ENCODE data around the gene REXO4. TPM values are rescaled to one million over a fixed set of nuclear protein-coding genes. Genes with fewer than 3 reads are reported as not detected.
A peak's percentile ranks its signal among the peaks of the same experiment; 100 is the strongest.

The REXO4 gene
- polyA plus RNA-seq, 1 donor from 2014 or later: 31.6 TPM

DNA sequence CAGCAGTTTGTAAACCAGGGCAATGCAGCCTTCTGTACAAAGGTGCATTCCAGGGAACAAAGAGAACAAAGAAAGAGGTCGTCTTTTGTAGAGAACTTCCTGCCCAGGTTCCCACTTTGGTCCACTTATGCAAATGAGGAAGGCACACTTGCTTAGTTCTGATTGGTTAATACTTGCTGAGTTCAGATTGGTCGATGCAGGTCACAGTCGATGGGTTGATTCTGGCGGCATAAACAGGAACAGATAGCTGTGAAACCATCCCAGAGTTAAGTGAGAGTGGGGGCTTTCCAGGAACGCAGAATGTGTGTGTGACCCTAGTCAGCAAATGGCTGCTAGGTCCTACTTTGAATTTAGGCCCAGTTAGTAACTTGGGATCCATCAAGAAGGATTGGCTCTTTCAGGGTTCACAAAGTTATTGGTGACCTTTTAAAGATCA is 2.6 kb upstream of the REXO4 start:
- H3K27me3 Mint-ChIP-seq: peaks cover 2% of the 10 kb centered on the region
- H3K27ac Mint-ChIP-seq: peak overlapping the region; percentile 93 to 98 (median 95)
- peaks cover 36 to 42% (median 37%) of the 10 kb centered on the region in 3 donors for H3K4me1 Mint-ChIP-seq
- H3K36me3 Mint-ChIP-seq: no peaks in the 10 kb centered on the region
- H3K4me3 Mint-ChIP-seq: peak overlapping the region; percentile 51 to 94 (median 68)
- peaks cover 0 to 1% (median 0%) of the 10 kb centered on the region in 3 donors for H3K9me3 Mint-ChIP-seq

- peak overlapping the region; percentile 88 to 94 (median 91) for H3K27ac Mint-ChIP-seq
- peaks cover 36 to 50% (median 46%) of the 10 kb centered on the region in 3 donors for H3K4me1 Mint-ChIP-seq
- H3K9me3 Mint-ChIP-seq: peaks cover 0 to 1% (median 0%) of the 10 kb centered on the region in 3 donors
- peaks cover 2% of the 10 kb centered on the region for H3K27me3 Mint-ChIP-seq
- peak overlapping the region; percentile 90 to 96 (median 94) for H3K4me3 Mint-ChIP-seq
- no peaks in the 10 kb centered on the region for H3K36me3 Mint-ChIP-seq
Measured at GRCh38 chr9:133419005-133419404, 1.2 kb upstream of the REXO4 start.

- Mint-ChIP-seq H3K27ac (peak overlapping the region; percentile 61 to 94 (median 62)), H3K36me3 (peaks cover 1% of the 10 kb centered on the region), H3K9me3 (peaks cover 0 to 1% (median 0%) of the 10 kb centered on the region in 3 donors), H3K27me3 (no peaks in the 10 kb centered on the region), H3K4me3 (peak overlapping the region in 3 of 4 donors; percentile 52 to 93 (median 77)), H3K4me1 (peaks cover 22 to 37% (median 32%) of the 10 kb centered on the region in 3 donors)
Measured at GRCh38 chr9:133415170-133415569, 2.6 kb downstream of the REXO4 start.

DNA sequence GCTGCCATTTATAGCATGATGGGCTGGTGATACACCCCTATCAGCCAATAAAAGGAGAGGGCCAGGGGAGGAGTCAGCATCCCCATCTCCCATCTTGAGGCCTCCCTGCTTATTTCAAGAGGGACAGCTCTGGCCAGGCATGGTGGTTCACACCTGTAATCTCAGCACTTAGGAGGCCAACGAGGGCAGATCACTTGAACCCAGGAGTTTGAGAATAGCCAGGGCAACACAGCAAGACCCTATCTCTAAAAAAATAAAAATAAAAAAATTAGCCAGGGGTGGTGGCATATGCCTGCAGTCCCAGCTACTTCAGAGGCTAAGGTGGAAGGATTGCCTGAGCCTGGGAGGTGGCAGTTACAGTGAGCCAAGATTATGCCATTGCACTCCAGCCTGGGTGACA is 9.8 kb downstream of the REXO4 start:
- Mint-ChIP-seq H3K27ac (no peak overlapping the region), H3K4me1 (peaks cover 8 to 10% (median 9%) of the 10 kb centered on the region in 3 donors)

DNA sequence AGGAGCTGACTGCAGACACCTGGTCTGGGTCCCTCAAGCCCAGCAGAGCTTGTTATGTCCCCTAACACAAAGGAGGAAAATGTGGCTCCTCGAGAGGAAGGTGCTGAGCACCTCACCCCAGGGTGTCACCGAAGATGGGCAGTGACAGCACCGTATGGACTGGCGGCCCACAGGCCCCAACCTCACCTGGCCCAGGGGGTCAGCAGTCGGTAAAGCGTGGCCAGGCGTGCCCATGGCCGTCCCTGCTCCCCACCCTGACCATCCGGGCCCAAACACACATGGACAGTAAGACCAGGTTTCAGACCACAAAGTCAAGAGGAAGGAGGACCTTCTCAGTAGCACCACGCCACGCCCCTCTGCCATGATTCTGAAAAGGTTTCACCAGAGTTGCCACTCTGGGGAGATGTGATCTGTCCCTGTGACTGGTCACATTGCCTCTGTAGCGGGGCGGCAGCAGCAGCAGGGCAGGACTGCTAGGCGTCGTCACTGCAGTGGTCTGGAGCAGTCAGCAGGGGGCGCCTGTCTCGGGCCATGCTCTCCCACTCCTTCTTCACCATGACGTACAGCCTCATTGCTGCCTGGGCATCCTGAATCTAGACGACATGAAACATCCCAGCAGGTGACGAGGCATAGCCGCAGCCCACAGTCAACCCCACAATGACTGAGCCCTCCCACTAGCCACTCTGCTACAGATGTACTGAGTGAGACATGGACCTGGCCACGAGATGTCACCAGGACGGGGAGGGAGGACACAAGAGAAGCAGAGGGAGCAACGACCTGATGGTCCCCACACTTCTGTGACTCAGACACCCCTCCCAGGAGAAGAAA is 11.1 kb downstream of the REXO4 start:
- no peaks in the 10 kb centered on the region for H3K36me3 Mint-ChIP-seq
- peak overlapping the region in 1 of 3 donors; percentile 88 for H3K27ac Mint-ChIP-seq
- peaks cover 8 to 10% (median 9%) of the 10 kb centered on the region in 3 donors for H3K4me1 Mint-ChIP-seq
- H3K27me3 Mint-ChIP-seq: no peaks in the 10 kb centered on the region
- H3K9me3 Mint-ChIP-seq: no peaks in the 10 kb centered on the region
- H3K4me3 Mint-ChIP-seq: peak overlapping the region in 1 of 4 donors; percentile 60

More for the DNA sequence above, 9.8 kb downstream of the REXO4 start:
- Mint-ChIP-seq H3K36me3 (peaks cover 1% of the 10 kb centered on the region), H3K27me3 (no peaks in the 10 kb centered on the region), H3K4me3 (no peak overlapping the region), H3K9me3 (no peaks in the 10 kb centered on the region)

DNA sequence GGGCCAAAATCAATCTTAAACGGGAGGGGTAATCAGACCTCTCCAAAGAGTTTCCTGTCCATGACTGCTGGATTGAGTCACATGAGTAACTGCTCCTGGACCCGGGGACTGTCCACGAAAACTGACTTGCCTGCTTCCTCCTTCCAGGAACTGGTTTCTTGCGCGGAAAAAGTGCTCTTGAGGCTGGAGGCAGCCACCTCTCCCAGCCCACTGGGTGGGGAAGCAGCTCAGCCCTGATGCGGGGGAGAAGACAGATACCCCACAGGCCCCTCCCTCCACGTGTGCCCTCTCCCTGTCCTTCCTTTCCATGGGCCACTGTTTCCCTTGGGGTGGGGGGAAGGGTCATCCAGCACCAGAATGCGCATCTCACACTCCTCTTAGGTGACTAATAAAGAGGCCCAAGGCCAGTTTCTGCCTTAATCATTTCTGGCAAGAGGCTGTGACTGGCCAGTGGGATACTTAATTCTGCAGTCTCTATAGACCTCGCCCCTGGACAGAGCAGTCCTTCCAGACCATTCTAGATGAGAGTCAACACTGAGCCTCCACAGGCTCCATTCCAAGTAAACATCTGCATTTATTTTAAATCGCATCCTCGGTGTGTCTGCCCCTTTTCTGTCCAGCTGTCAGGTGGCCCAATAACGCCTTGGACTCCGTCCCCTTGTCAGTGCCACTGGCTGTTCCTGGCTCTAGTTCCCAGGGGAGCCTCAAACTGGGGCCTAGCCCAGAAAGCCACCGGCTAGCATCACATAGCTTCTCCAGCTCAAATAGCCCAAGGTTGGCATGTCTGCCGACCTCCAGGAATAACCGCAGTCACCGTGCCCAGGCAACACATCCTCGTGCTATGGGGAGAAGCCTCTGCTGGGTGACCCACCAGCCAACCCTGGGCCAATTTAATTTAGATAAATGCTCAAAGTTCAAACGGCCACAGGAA is 12.0 kb downstream of the REXO4 start:
- H3K27me3 Mint-ChIP-seq: no peaks in the 10 kb centered on the region
- H3K4me3 Mint-ChIP-seq: no peak overlapping the region
- H3K36me3 Mint-ChIP-seq: no peaks in the 10 kb centered on the region
- H3K9me3 Mint-ChIP-seq: no peaks in the 10 kb centered on the region
- H3K27ac Mint-ChIP-seq: peak overlapping the region in 1 of 3 donors; percentile 47
- peaks cover 8 to 10% (median 9%) of the 10 kb centered on the region in 3 donors for H3K4me1 Mint-ChIP-seq

DNA sequence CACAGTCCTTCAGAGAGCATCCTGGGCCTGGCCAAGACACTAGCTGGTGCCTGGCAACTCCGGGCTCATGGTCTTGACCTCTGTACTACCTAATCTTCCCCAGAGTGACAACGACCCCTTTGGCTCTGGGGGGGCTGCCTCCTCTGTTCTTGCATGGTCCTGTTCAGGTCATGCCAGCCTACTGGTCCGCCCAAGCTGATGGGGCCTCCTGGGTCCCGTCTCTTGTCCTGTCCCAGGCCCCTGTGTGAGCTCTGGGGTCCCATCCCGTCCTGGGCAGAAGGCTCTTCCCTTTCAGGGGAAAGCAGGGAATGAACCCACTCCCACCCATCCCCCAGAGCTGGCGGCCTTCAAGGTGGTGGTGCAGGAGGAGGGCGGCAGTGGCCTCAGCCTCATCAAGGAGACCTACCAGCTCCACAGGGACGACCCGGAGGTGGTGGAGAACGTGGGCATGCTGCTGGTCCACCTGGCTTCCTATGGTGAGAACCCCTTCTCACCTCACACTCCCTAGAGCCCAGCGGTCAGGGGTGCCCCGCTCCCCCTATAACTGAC is 13.3 kb downstream of the REXO4 start:
- Mint-ChIP-seq H3K4me3 (no peak overlapping the region), H3K4me1 (peaks cover 8 to 10% (median 9%) of the 10 kb centered on the region in 3 donors), H3K27ac (peak overlapping the region in 1 of 3 donors; percentile 69)

DNA sequence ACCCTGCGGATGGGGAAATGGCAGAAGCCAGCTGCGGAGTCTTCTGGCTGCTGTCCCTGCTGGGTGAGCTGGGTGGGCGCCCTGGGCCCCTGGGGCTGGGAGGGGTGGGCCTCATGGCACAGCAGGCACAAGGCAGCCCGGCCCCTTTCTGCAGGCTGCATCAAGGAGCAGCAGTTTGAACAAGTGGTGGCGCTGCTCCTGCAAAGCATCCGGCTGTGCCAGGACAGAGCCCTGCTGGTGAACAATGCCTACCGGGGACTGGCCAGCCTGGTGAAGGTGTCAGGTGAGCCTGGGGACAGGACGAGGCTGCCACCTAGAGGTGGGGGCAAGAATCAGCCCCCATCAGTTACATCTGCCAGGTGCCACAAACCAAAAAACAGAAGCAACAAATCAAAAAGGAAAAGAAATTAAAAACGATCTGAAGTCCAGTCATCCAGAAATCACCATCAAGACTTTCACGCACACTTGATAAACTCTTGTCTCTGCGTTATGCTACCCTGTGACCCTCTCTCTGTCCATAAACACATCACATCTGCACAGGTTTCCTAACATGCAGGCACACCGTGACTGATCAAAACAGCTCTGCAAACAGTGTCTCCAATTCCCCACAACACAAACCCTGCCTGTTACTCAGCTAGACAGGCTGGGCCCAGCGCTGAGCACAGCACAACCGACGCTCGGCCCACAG is 13.9 kb downstream of the REXO4 start:
- H3K27me3 Mint-ChIP-seq: no peaks in the 10 kb centered on the region
- H3K4me3 Mint-ChIP-seq: no peak overlapping the region
- no peaks in the 10 kb centered on the region for H3K9me3 Mint-ChIP-seq
- H3K27ac Mint-ChIP-seq: peak overlapping the region in 2 of 3 donors; percentile 58 to 69
- H3K4me1 Mint-ChIP-seq: peaks cover 8 to 10% (median 9%) of the 10 kb centered on the region in 3 donors
- H3K36me3 Mint-ChIP-seq: no peaks in the 10 kb centered on the region

More for the DNA sequence above, 13.3 kb downstream of the REXO4 start:
- Mint-ChIP-seq H3K9me3 (no peaks in the 10 kb centered on the region), H3K27me3 (no peaks in the 10 kb centered on the region), H3K36me3 (no peaks in the 10 kb centered on the region)

GRCh38 chr9:133402689-133403088 is 15.1 kb downstream of the REXO4 start:
- H3K4me1 Mint-ChIP-seq: peaks cover 8 to 10% (median 9%) of the 10 kb centered on the region in 3 donors
- H3K27me3 Mint-ChIP-seq: no peaks in the 10 kb centered on the region
- no peak overlapping the region for H3K27ac Mint-ChIP-seq
- no peak overlapping the region for H3K4me3 Mint-ChIP-seq
- H3K36me3 Mint-ChIP-seq: no peaks in the 10 kb centered on the region
- no peaks in the 10 kb centered on the region for H3K9me3 Mint-ChIP-seq

GRCh38 chr9:133401588-133401987 is 16.2 kb downstream of the REXO4 start:
- H3K36me3 Mint-ChIP-seq: no peaks in the 10 kb centered on the region
- H3K4me3 Mint-ChIP-seq: no peak overlapping the region
- no peaks in the 10 kb centered on the region for H3K9me3 Mint-ChIP-seq
- H3K27ac Mint-ChIP-seq: no peak overlapping the region
- no peaks in the 10 kb centered on the region for H3K27me3 Mint-ChIP-seq
- H3K4me1 Mint-ChIP-seq: peaks cover 3 to 6% (median 4%) of the 10 kb centered on the region in 3 donors

- no peaks in the 10 kb centered on the region for H3K27me3 Mint-ChIP-seq
- H3K27ac Mint-ChIP-seq: no peak overlapping the region
- H3K9me3 Mint-ChIP-seq: no peaks in the 10 kb centered on the region
- no peaks in the 10 kb centered on the region for H3K36me3 Mint-ChIP-seq
- peaks cover 3 to 5% (median 4%) of the 10 kb centered on the region in 3 donors for H3K4me1 Mint-ChIP-seq
- H3K4me3 Mint-ChIP-seq: no peak overlapping the region
Measured at GRCh38 chr9:133400292-133400691, 17.5 kb downstream of the REXO4 start.

GRCh38 chr9:133397895-133398294 is 19.9 kb downstream of the REXO4 start:
- no peaks in the 10 kb centered on the region for H3K4me1 Mint-ChIP-seq
- no peak overlapping the region for H3K27ac Mint-ChIP-seq
- H3K4me3 Mint-ChIP-seq: no peak overlapping the region
- no peaks in the 10 kb centered on the region for H3K27me3 Mint-ChIP-seq
- no peaks in the 10 kb centered on the region for H3K9me3 Mint-ChIP-seq
- no peaks in the 10 kb centered on the region for H3K36me3 Mint-ChIP-seq

GRCh38 chr9:133397370-133397769 is 20.4 kb downstream of the REXO4 start:
- no peaks in the 10 kb centered on the region for H3K27me3 Mint-ChIP-seq
- peak overlapping the region in 1 of 3 donors; percentile 26 for H3K27ac Mint-ChIP-seq
- no peaks in the 10 kb centered on the region for H3K36me3 Mint-ChIP-seq
- H3K4me3 Mint-ChIP-seq: peak overlapping the region in 1 of 4 donors; percentile 4
- no peaks in the 10 kb centered on the region for H3K4me1 Mint-ChIP-seq
- H3K9me3 Mint-ChIP-seq: no peaks in the 10 kb centered on the region

DNA sequence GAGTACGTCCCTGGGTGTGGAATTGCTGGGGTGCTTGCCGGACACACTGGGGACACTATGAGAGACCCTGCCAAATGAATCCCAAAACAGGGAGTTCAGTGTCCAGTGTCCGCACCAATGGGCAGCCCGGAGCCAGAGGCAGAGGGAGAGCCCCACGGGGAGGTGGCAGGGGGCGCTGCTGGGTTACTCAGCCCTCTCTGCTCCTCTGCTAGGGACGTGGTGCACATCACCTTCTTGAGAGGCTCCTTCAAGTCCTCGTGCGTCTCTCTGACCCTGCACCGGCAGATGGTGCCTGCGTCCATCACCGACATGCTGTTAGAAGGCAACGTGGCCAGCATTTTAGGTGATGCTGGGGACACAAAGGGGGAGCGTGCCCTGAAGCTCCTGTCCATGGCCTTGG is 20.9 kb downstream of the REXO4 start:
- Mint-ChIP-seq H3K4me1 (no peaks in the 10 kb centered on the region), H3K9me3 (no peaks in the 10 kb centered on the region), H3K4me3 (no peak overlapping the region), H3K27ac (peak overlapping the region in 1 of 3 donors; percentile 26), H3K36me3 (no peaks in the 10 kb centered on the region), H3K27me3 (no peaks in the 10 kb centered on the region)
